HTR-8/SVneo (cell line): Measurements from ENCODE around the gene PNKP.
A peak's percentile ranks its signal among the peaks of the same experiment; 100 is the strongest.
"Not testable (repeated sequence)": the region's sequence is repeated elsewhere in the genome, so short reads cannot be mapped to it uniquely, and the experiment has no call there.

ENCODE experiments used
- DNase-seq: peaks from one replicate; pipeline ENCODE4 v3.0.0; 2011; ENCODE audit warnings: low spot score, mixed read lengths; ENCODE audit not compliant: insufficient read length
- FAIRE-seq: peaks from 2 replicates; lab custom pipeline; 2011; peaks lifted over from hg19 to GRCh38; lab: Jason Lieb, UNC

The PNKP gene

GRCh38 chr19:49829721-49830120 lies 37.7 kb downstream of the PNKP start:
- no peak for FAIRE-seq
- no peak for DNase-seq

DNA sequence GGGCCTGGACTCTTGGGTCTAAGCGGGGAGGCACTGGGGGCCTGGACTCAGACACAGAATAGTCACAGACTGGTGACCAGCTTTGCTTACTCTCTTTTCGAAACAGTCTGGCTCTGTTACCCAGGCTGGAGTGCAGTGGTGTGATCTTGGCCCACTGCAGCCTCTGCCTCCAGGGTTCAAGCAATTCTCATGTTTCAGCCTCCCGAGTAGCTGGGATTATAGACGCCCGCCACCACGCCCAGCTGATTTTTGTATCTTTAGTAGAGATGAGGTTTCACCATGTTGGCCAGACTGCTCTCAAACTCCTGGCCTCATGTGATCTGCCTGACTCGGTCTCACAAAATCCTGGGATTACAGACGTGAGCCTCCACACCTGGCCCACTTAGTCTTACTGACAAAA lies 38.2 kb downstream of the PNKP start:
- FAIRE-seq, result no peak
- DNase-seq, result no peak

DNA sequence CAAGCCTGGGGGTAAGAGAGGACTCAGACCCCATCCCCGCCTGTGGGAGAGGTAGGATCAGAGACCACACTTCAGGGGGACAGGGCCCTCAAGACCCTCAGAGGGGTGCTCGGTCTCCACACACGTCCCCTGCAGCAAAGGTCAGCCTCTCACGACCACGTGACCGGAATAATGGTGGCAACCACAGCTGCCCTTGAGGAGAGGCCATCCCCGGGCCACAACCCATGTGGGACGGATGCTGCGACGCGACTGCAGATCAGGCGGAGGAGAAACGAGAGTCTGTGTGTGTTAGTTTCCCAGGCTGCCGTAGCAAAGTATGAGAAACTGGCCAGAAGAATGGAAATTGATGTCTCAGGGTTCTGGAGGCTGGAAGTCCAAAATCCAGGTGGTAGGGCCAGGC lies 40.3 kb downstream of the PNKP start:
- FAIRE-seq (no peak), DNase-seq (no peak)

GRCh38 chr19:49824662-49825061 lies 42.7 kb downstream of the PNKP start:
- FAIRE-seq, result no peak
- DNase-seq, result no peak

DNA sequence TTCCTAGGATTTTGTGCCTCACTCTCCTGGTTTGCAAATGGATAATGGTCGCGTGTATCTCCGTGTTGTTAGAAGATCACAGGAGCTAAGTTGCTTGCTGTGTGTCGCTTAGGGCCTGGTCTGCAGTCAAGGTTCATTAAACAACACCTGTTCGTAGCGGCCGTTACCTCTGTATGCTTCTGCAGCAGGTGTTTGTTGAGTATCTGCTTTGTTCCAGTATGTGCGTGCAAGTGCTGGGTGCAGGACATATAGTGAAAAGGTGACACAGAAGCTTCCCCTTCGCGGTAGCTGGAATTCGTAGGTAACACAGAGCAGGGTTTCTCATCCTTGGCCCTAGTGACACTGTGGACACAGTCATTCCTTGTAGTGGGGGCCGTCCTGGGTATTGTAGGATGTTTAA lies 43.9 kb downstream of the PNKP start:
- no peak for DNase-seq
- FAIRE-seq, result no peak

GRCh38 chr19:49820125-49820524 lies 47.3 kb downstream of the PNKP start:
- DNase-seq (no peak), FAIRE-seq (no peak)

- FAIRE-seq, DNase-seq: not testable (repeated sequence)
These were observed 47.8 kb downstream of the PNKP start for GRCh38 chr19:49819452-49820115.

GRCh38 chr19:49818649-49819370 lies 48.6 kb downstream of the PNKP start:
- no peak for DNase-seq
- FAIRE-seq, result no peak

DNA sequence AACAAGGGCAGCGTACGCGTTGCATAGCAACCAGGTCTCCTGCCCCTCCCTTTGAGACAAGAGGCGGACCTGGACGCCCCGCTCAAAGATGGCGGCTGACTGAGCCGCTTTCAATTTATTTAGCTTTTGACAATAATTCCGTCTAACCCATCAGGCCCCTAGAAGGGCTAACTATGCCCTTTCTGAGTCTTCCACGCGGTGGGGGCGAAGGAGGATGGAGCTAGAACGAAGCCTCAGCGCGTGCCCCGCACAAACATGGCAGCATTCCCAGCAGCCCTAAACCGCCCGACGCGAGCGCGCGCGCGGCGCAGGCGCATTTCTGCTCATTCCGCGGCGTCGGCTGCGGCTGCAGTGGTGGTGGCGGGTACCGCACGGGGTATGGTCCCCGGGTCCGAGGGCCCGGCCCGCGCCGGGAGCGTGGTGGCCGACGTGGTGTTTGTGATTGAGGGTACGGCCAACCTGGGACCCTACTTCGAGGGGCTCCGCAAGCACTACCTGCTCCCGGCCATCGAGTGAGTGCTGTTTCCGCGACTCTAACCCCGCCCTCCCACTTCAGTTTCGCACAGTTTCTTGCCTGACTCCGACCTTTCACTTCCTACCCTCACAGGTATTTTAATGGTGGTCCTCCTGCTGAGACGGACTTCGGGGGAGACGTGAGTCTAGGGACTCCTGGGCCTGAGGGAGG lies 49.3 kb downstream of the PNKP start, which contains the start of gene MED25:
Gene MED25, plus strand, starts transcription at position 326 of the 685 bp plus-strand sequence. Its CDS starts 53 bp downstream, at position 379.
- FAIRE-seq (peak; percentile 65), DNase-seq (peak; percentile 89)

DNA sequence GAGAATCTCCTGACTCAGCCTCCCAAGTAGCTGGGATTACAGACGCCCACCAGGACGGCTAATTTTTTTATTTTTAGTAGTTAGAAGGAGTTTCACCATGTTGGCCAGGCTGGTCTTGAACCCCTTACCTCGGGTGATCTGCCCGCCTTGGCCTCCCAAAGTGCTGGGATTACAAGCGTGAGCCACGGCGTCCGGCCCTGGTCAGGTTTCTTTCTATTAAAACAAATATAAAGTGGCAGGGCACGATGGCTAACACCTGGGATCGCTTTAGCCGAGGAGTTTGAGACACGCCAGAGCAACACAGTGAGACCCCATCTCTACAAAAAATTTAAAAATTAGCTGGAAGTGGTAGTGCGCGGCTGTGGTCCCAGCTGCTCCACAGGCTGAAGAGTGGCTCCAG lies 50.8 kb downstream of the PNKP start:
- no peak for FAIRE-seq
- no peak for DNase-seq

GRCh38 chr19:49814010-49814409 lies 53.4 kb downstream of the PNKP start:
- no peak for FAIRE-seq
- no peak for DNase-seq

- FAIRE-seq (peak; percentile 67), DNase-seq (peak; percentile 93)
These were observed 54.1 kb downstream of the PNKP start, which contains the start of gene FUZ for GRCh38 chr19:49812997-49813861. Gene FUZ (minus strand): TSS chr19:49813292. CDS start chr19:49813106, 186 bp downstream.

DNA sequence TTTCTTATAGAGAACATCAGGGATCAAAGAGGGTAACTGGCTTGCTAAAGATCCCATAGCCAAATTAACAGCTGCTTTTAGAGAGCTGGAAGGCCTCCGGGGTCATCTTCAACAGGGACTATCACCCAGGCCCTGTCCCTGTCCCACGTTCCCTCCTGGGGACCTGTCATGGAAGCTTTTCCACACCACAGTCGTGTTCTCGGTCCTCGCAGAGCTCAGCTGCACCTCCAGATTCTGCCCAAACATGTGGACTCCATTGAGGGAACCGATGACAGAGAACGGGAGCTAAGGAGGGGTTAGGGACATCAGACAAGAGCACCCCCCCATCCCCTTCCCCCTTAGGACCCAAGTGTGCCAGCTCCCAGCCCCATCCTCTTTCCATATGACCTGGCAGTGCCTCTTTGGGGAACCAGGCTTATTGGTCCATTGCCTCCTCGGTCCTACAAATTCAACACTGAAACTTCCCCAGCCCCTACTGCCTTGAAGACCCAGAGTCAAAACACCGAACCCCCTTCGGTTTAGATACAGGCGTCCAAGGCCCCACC lies 54.9 kb downstream of the PNKP start:
- no peak for DNase-seq
- no peak for FAIRE-seq

GRCh38 chr19:49811328-49811727 lies 56.0 kb downstream of the PNKP start:
- no peak for DNase-seq
- FAIRE-seq, result no peak
